Mucosa of descending colon (tissue), 3 donors: Measurements from ENCODE around the gene FRRS1. TPM values are rescaled to one million over a fixed set of nuclear protein-coding genes. Genes with fewer than 3 reads are reported as not detected.

Experiments
- ATAC-seq: fragments of 200-7000 bp; cut with Tn5 transposase; one replicate; pipeline ENCODE4 v1.9.1; 2020; ENCODE audit warnings: mild to moderate bottlenecking, moderate library complexity
- DNase-seq, 3 donors: peaks; one replicate each; pipeline ENCODE4 v3.0.0-alpha.2; 2020
- H3K36me3 ChIP-seq: fragments of 200-600 bp; one replicate; pipeline ENCODE4 v1.8.0; 2021; ENCODE audit warnings: low read depth, mild to moderate bottlenecking
- H3K4me1 ChIP-seq: fragments of 200-600 bp; one replicate; pipeline ENCODE4 v1.8.0; 2021; ENCODE audit warnings: low read depth, mild to moderate bottlenecking
- H3K4me3 ChIP-seq: fragments of 200-600 bp; one replicate; pipeline ENCODE4 v1.8.0; 2021; ENCODE audit warnings: mild to moderate bottlenecking
- H3K9me3 ChIP-seq: fragments of 200-600 bp; one replicate; pipeline ENCODE4 v1.8.0; 2021; ENCODE audit warnings: mild to moderate bottlenecking
- CTCF ChIP-seq: fragments of 200-600 bp; IDR thresholded peaks from one replicate; pipeline ENCODE4 v1.8.0; 2022; ENCODE audit warnings: antibody characterized with exemption, mild to moderate bottlenecking
- intact Hi-C, 2 donors: fragments of 100-400 bp; cut with DNase I in 1 of 2; cut with micrococcal nuclease in 1 of 2; formaldehyde crosslinking; loops; one replicate each; pipeline versions ENCODE4 v1.11.0 to v1.11.1; 2022; cut with DNase I, micrococcal nuclease
- total RNA-seq, 3 donors: library from RNA; stranded (reverse); fragmentation: NEBNext Ultra II Directional in 2 of 3; extraction: Animal tissue kit (Norgen Biotek cat#: 25700) in 2 of 3; gene quantifications; one replicate each; pipeline versions ENCODE4 v1.2.1 to v1.2.4, GENCODE V29; 2021 to 2023
- donor health status: DM: no; HTN: no; CAD: no; lungs with moderate emphysema.
- donor health status: DM: no; HTN: no; CAD: no.
- donor health status: DM: no; HTN: yes; CAD: no.

The FRRS1 gene
- total RNA-seq, 3 donors from 2014 or later = 8.4 to 38.0 (median 17.6) TPM

- TF ChIP-seq CTCF = no peak
- Histone ChIP-seq H3K4me1 (no peaks in the 10 kb centered on the region), H3K9me3 (no peaks in the 10 kb centered on the region), H3K4me3 (no peak overlapping the region), H3K36me3 (no peaks in the 10 kb centered on the region)
- ATAC-seq = no peak
- no peak for DNase-seq
- intact Hi-C loops = no loop called here
These were observed 92.0 kb downstream of the FRRS1 start for GRCh38 chr1:99674115-99675064.

- DNase-seq = no peak
- ATAC-seq = no peak
- intact Hi-C loops = no loop called here
- H3K9me3 ChIP-seq = no peaks in the 10 kb centered on the region
- TF ChIP-seq CTCF = no peak
- no peaks in the 10 kb centered on the region for H3K4me1 ChIP-seq
- H3K4me3 ChIP-seq = no peak overlapping the region
- H3K36me3 ChIP-seq = no peaks in the 10 kb centered on the region
These were observed 93.1 kb downstream of the FRRS1 start for GRCh38 chr1:99673315-99673714.

- DNase-seq (no peak), ATAC-seq (no peak)
- Histone ChIP-seq H3K4me3 (no peak overlapping the region), H3K9me3 (no peaks in the 10 kb centered on the region), H3K36me3 (no peaks in the 10 kb centered on the region), H3K4me1 (no peaks in the 10 kb centered on the region)
- intact Hi-C loops = no loop called here
- TF ChIP-seq CTCF = no peak
These were observed 93.8 kb downstream of the FRRS1 start for GRCh38 chr1:99672530-99673213.

GRCh38 chr1:99672038-99672437 lies 94.4 kb downstream of the FRRS1 start:
- Histone ChIP-seq H3K4me3 (no peak overlapping the region), H3K9me3 (no peaks in the 10 kb centered on the region), H3K36me3 (no peaks in the 10 kb centered on the region), H3K4me1 (no peaks in the 10 kb centered on the region)
- no peak for DNase-seq
- intact Hi-C loops = no loop called here
- no peak for ATAC-seq
- TF ChIP-seq CTCF = no peak

- Histone ChIP-seq H3K4me1 (no peaks in the 10 kb centered on the region), H3K4me3 (no peak overlapping the region), H3K9me3 (no peaks in the 10 kb centered on the region), H3K36me3 (no peaks in the 10 kb centered on the region)
- no peak for DNase-seq
- no peak for ATAC-seq
- TF ChIP-seq CTCF = no peak
- intact Hi-C loops = no loop called here
These were observed 95.9 kb downstream of the FRRS1 start for GRCh38 chr1:99670583-99670982.
